PC-9 (cell line): ENCODE data around the gene RINL.

ENCODE experiments used
- EZH2 ChIP-seq: fragments of 200-600 bp; sonication (generic); IDR thresholded peaks from 2 replicates; pipeline ENCODE4 v1.8.0; 2017; ENCODE audit warnings: antibody characterized with exemption, low read depth
- TF ChIP-seq, protein P1 (sequence below): fragments of 200-600 bp; sonication (generic); conservative IDR thresholded peaks from 2 replicates; pipeline ENCODE4 v1.6.1; 2017; ENCODE audit warnings: mixed run types, antibody characterized with exemption, mild to moderate bottlenecking, moderate library complexity

DNA sequence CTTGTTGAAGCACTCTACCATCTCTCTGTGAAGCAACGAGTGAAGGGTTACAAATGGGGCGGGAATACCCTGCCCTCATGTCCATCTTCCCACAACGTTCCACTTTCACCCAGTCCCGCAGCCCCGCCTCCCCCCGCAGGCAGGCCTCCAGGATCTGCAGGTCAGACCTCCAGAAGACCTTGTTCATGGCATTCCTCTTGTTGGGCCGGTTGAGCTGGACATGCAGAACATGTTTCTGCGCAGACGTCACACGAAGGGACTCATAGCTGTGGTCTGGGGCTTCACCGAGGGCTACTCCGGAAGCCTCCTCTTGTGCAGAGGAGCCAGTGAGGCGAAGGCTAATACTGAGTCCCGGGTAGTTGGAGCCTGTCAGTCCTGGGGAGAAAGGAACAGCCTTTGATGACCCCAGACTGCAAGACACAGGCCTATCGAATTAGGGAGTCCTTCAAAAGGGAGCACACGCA, 46.9 kb downstream of the RINL start:
- no peak for TF ChIP-seq EZH2
- TF ChIP-seq, protein P1, sequence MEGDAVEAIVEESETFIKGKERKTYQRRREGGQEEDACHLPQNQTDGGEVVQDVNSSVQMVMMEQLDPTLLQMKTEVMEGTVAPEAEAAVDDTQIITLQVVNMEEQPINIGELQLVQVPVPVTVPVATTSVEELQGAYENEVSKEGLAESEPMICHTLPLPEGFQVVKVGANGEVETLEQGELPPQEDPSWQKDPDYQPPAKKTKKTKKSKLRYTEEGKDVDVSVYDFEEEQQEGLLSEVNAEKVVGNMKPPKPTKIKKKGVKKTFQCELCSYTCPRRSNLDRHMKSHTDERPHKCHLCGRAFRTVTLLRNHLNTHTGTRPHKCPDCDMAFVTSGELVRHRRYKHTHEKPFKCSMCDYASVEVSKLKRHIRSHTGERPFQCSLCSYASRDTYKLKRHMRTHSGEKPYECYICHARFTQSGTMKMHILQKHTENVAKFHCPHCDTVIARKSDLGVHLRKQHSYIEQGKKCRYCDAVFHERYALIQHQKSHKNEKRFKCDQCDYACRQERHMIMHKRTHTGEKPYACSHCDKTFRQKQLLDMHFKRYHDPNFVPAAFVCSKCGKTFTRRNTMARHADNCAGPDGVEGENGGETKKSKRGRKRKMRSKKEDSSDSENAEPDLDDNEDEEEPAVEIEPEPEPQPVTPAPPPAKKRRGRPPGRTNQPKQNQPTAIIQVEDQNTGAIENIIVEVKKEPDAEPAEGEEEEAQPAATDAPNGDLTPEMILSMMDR, result no peak
